SK-N-SH (cell line): ENCODE data around the gene AMPH. TPM values are rescaled to one million over a fixed set of nuclear protein-coding genes. Genes with fewer than 3 reads are reported as not detected.

ENCODE experiments used
- CTCF ChIA-PET: fragments of 300-600, 350-600 bp; formaldehyde crosslinking; extraction: SDS; loops from one replicate; lab custom pipeline; 2021; lab: Yijun Ruan, JAX
- POLR2A ChIA-PET: fragments of 350-600 bp; sonication (Branson Sonifier 250); formaldehyde crosslinking; extraction: SDS; loops from one replicate; lab custom pipeline; 2020; ENCODE audit warnings: antibody characterized with exemption, inconsistent platforms; lab: Yijun Ruan, JAX
- DNase-seq: peaks from one replicate; pipeline ENCODE4 v3.0.0; 2012
- H2AFZ ChIP-seq: fragments of 200-600 bp; sonication (generic); 2 replicates; pipeline ENCODE4 v1.8.1; 2016; ENCODE audit warnings: antibody characterized with exemption, mild to moderate bottlenecking, low read depth
- H3F3A ChIP-seq: fragments of 200-600 bp; sonication (generic); replicated peaks from 2 replicates; pipeline ENCODE3; 2016; ENCODE audit warnings: antibody characterized with exemption, mild to moderate bottlenecking; ENCODE audit not compliant: insufficient read depth
- H3K27ac ChIP-seq, 2 experiments: fragments of 200-500 bp in 1 of 2; fragments of 200-600 bp in 1 of 2; sonication (Bioruptor generic) in 1 of 2; sonication (generic), shearing (Covaris generic) in 1 of 2; 2 replicates each; pipeline versions ENCODE4 v1.5.1 to v1.6.1; 2014 to 2016; ENCODE audit warnings: low read depth in 2 of 2, inconsistent platforms in 1 of 2, low read length in 1 of 2, mild to moderate bottlenecking in 1 of 2, mixed read lengths in 1 of 2
- H3K27me3 ChIP-seq: fragments of 200-600 bp; sonication (generic), shearing (Covaris generic); 2 replicates; pipeline ENCODE4 v1.6.1; 2016; ENCODE audit warnings: mixed run types; ENCODE audit not compliant: insufficient read depth
- H3K36me3 ChIP-seq, 2 experiments: fragments of 200-500 bp in 1 of 2; fragments of 200-600 bp in 1 of 2; sonication (Bioruptor generic) in 1 of 2; sonication (generic) in 1 of 2; replicated peaks in 1 of 2; 2 replicates each; pipeline versions ENCODE3 to v1.5.1; 2014 to 2016; ENCODE audit warnings: low read length in 1 of 2, mild to moderate bottlenecking in 1 of 2; ENCODE audit not compliant: insufficient read depth in 2 of 2, control insufficient read depth in 1 of 2
- H3K4me1 ChIP-seq, 2 experiments: fragments of 200-500 bp in 1 of 2; fragments of 200-600 bp in 1 of 2; sonication (Bioruptor generic) in 1 of 2; sonication (generic), shearing (Covaris generic) in 1 of 2; 2 replicates each; pipeline versions ENCODE4 v1.5.1 to v1.6.1; 2014 to 2016; ENCODE audit warnings: low read depth in 1 of 2, low read length in 1 of 2, mixed run types in 1 of 2; ENCODE audit not compliant: insufficient read depth in 2 of 2, control insufficient read depth in 1 of 2
- H3K4me2 ChIP-seq: fragments of 200-600 bp; sonication (generic), shearing (Covaris generic); 2 replicates; pipeline ENCODE4 v1.6.1; 2017; ENCODE audit warnings: mixed run types
- H3K4me3 ChIP-seq, 2 experiments: fragments of 200-500 bp in 1 of 2; fragments of 200-600 bp in 1 of 2; sonication (Bioruptor generic) in 1 of 2; sonication (generic), shearing (Covaris generic) in 1 of 2; 2 replicates each; pipeline versions ENCODE4 v1.5.1 to v1.8.1; 2014 to 2016; ENCODE audit warnings: low read depth in 2 of 2, inconsistent platforms in 1 of 2, low read length in 1 of 2, mild to moderate bottlenecking in 1 of 2, mixed read lengths in 1 of 2, moderate library complexity in 1 of 2
- H3K79me2 ChIP-seq: fragments of 200-600 bp; sonication (generic); 2 replicates; pipeline ENCODE4 v1.8.1; 2017; ENCODE audit warnings: mild to moderate bottlenecking; ENCODE audit not compliant: insufficient read depth
- H3K9ac ChIP-seq: fragments of 200-600 bp; sonication (generic); 2 replicates; pipeline ENCODE4 v1.6.1; 2017; ENCODE audit warnings: mixed run types
- H3K9me2 ChIP-seq: fragments of 200-600 bp; sonication (generic); 2 replicates; pipeline ENCODE4 v1.6.1; 2017; ENCODE audit warnings: mixed run types
- H3K9me3 ChIP-seq: fragments of 200-600 bp; sonication (generic); 2 replicates; pipeline ENCODE4 v1.6.1; 2017; ENCODE audit warnings: mixed run types, mild to moderate bottlenecking, moderate library complexity
- H4K20me1 ChIP-seq: fragments of 200-600 bp; sonication (generic); 2 replicates; pipeline ENCODE4 v1.6.1; 2017; ENCODE audit warnings: mild to moderate bottlenecking, mixed run types; ENCODE audit not compliant: insufficient read depth
- MXI1 ChIP-seq: IDR thresholded peaks from 2 replicates; pipeline ENCODE4 v1.6.1; 2012; ENCODE audit warnings: mild to moderate bottlenecking, low read depth, low read length, improper control_type of control experiment
- POLR2AphosphoS5 ChIP-seq: IDR thresholded peaks from 2 replicates; pipeline ENCODE4 v1.6.1; 2012; ENCODE audit warnings: low read depth, low read length
- RFX5 ChIP-seq: IDR thresholded peaks from 2 replicates; pipeline ENCODE4 v1.6.1; 2012; ENCODE audit warnings: mild to moderate bottlenecking, improper control_type of control experiment, low read length
- RXRA ChIP-seq: IDR thresholded peaks from 2 replicates; pipeline ENCODE4 v1.4.0; 2012; ENCODE audit warnings: low read depth, mild to moderate bottlenecking, borderline replicate concordance
- WGBS: methylation state at CpG from one replicate; pipeline ENCODE4 v1.1.6; 2017; ENCODE audit warnings: low lambda C conversion rate; 5-methylcytosine and 5-hydroxymethylcytosine counted together
- polyA plus RNA-seq, 3 experiments: library from polyadenylated mRNA; depleted of rRNA; stranded (reverse); fragments of >200 nt; gene quantifications; 2 replicates each; pipeline ENCODE4 v1.2.3, GENCODE V29; 2012
- TF ChIP-seq, protein P1 (sequence below): IDR thresholded peaks from 2 replicates; pipeline ENCODE4 v1.4.0; 2012; ENCODE audit warnings: low read depth
- TF ChIP-seq, protein P2 (sequence below): IDR thresholded peaks from 2 replicates; pipeline ENCODE4 v1.4.0; 2012; ENCODE audit warnings: low read depth, borderline replicate concordance
- TF ChIP-seq, protein P3 (sequence below): IDR thresholded peaks from 2 replicates; pipeline ENCODE4; 2012
- TF ChIP-seq, protein P4 (sequence below): fragments of 150-350 bp; IDR thresholded peaks from 2 replicates; pipeline ENCODE4 v1.6.1; 2016; ENCODE audit warnings: mild to moderate bottlenecking, low read depth, low read length

AMPH gene
- polyA plus RNA-seq, 1 of the 3 experiments (the other 2 are of a cell fraction) = 0.08 TPM

DNA sequence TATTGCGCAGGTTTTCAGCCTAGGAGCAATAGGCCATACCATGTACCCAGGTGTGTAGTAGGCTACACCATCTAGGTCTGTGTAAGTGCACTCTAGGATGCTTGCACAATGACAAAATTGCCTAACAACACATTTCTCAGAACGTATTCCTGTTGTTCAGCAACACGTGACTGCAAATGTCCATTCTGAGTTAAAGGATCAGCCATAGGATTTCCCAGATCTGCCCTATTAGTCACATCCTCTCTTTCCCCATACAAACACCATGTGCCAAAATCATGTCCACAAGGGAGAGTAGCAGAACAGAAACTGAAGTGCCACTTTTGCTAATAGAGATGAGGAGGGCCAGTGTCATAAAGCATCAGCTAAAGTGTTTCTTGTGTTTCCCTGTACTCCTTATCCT lies 42.6 kb upstream of the AMPH start:
- peaks cover 6% of the 10 kb centered on the region; the same call in 1 of the 2 replicates for H3K27me3 ChIP-seq
- H3K9me3 ChIP-seq = no peaks in the 10 kb centered on the region
- no peak overlapping the region for H3K4me2 ChIP-seq
- H4K20me1 ChIP-seq = no peaks in the 10 kb centered on the region
- H3K9ac ChIP-seq = no peak overlapping the region
- DNase-seq = no peak
- no peak overlapping the region for H2AFZ ChIP-seq
- 36% methylated on average over 3 of the region's 3 CpGs for WGBS
- no peaks in the 10 kb centered on the region for H3K4me1 ChIP-seq
- TF ChIP-seq, protein P1, sequence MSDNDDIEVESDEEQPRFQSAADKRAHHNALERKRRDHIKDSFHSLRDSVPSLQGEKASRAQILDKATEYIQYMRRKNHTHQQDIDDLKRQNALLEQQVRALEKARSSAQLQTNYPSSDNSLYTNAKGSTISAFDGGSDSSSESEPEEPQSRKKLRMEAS = no peak
- TF ChIP-seq RFX5 (no peak), POLR2AphosphoS5 (no peak), MXI1 (no peak)
- TF ChIP-seq, protein P2, sequence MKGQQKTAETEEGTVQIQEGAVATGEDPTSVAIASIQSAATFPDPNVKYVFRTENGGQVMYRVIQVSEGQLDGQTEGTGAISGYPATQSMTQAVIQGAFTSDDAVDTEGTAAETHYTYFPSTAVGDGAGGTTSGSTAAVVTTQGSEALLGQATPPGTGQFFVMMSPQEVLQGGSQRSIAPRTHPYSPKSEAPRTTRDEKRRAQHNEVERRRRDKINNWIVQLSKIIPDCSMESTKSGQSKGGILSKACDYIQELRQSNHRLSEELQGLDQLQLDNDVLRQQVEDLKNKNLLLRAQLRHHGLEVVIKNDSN = no peak; the same call in 1 of the 2 replicates
- TF ChIP-seq, protein P3, sequence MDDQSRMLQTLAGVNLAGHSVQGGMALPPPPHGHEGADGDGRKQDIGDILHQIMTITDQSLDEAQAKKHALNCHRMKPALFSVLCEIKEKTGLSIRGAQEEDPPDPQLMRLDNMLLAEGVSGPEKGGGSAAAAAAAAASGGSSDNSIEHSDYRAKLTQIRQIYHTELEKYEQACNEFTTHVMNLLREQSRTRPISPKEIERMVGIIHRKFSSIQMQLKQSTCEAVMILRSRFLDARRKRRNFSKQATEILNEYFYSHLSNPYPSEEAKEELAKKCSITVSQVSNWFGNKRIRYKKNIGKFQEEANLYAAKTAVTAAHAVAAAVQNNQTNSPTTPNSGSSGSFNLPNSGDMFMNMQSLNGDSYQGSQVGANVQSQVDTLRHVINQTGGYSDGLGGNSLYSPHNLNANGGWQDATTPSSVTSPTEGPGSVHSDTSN = no peak
- TF ChIP-seq, protein P4, sequence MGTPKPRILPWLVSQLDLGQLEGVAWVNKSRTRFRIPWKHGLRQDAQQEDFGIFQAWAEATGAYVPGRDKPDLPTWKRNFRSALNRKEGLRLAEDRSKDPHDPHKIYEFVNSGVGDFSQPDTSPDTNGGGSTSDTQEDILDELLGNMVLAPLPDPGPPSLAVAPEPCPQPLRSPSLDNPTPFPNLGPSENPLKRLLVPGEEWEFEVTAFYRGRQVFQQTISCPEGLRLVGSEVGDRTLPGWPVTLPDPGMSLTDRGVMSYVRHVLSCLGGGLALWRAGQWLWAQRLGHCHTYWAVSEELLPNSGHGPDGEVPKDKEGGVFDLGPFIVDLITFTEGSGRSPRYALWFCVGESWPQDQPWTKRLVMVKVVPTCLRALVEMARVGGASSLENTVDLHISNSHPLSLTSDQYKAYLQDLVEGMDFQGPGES = no peak
- TF ChIP-seq, all 33 proteins: peak for 0
- Histone ChIP-seq H3K9me2 (no peaks in the 10 kb centered on the region), H3K4me3 (no peak overlapping the region), H3K36me3 (no peaks in the 10 kb centered on the region), H3K79me2 (no peaks in the 10 kb centered on the region), H3K27ac (no peak overlapping the region), H3F3A (no peaks in the 10 kb centered on the region)
- ChIA-PET CTCF (no interaction called here), POLR2A (no interaction called here)

DNA sequence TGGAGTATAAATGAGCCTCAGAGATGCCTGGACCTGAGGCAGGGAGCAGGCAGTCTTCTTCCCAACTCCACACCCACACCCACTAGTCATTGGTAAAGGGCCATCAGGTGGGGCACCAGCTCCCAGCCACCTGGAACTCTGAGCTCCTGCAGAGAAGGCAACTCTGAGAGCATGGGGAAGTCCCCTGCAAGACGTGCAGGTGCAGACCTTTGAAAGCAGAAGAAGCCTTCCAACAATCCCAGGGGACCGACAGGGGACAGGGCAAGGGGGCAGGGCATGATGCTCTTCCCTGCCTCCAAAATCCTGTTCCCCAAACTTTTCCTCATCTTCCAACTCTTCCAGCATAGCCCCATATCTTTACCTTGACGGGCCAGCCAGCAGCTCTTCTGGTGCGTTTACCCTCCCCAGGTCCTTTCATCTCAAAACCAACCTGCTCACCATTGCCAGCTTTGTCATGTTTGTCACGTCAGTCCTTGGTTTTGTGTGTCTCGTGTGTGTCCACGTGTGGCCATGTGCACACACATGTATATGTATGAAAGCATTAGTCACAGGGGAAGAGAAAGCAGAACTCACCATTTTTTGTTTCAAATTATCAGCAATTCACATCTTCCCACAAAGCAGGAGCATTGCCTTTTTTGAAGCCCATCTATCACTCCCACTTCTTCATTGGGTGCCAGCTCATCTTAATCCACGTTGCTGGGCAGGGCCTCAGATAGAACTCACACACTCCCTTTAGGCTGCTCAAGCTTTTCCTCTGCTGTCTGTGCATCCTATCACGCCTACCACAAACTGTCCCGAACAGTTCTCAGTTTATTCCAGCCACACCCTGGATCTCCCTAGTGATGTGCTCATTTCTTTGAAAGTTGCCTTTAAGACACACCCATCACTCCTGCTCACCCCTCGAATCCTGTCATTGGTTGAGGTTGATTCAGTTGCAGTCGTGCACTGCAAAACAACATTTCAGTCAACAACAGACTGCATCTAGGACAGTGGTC lies 41.0 kb upstream of the AMPH start:
- no peak for TF ChIP-seq RXRA
- no peak overlapping the region for H3K27ac ChIP-seq
- H3K9ac ChIP-seq = no peak overlapping the region
- ChIA-PET POLR2A (no interaction called here), CTCF (interaction anchor here (1.0 to 1.6 kb wide), 4 partner anchors 10 to 302 kb away, joined by 3 to 6 read pairs (median 4); no protein-coding TSS in a partner anchor)
- DNase-seq = no peak
- H4K20me1 ChIP-seq = no peaks in the 10 kb centered on the region
- H3K4me3 ChIP-seq = no peak overlapping the region
- H3K36me3 ChIP-seq = no peaks in the 10 kb centered on the region
- no peak overlapping the region for H2AFZ ChIP-seq
- 8% methylated on average over 12 of the region's 12 CpGs for WGBS
- H3K9me3 ChIP-seq = no peaks in the 10 kb centered on the region
- no peak overlapping the region for H3K4me2 ChIP-seq
- H3K4me1 ChIP-seq = no peaks in the 10 kb centered on the region
- H3K27me3 ChIP-seq = peaks cover 6% of the 10 kb centered on the region; the same call in 1 of the 2 replicates
- no peaks in the 10 kb centered on the region for H3K79me2 ChIP-seq
- no peaks in the 10 kb centered on the region for H3K9me2 ChIP-seq
- H3F3A ChIP-seq = no peaks in the 10 kb centered on the region
